OCI-LY7 (cell line): ENCODE measurements around the gene NRG2.

ENCODE experiments used
- EZH2phosphoT487 ChIP-seq: fragments of 200-600 bp; sonication (generic); IDR thresholded peaks from 2 replicates; pipeline ENCODE4 v1.6.1; 2018; ENCODE audit warnings: low read depth, borderline replicate concordance, mild to moderate bottlenecking, mixed run types, antibody characterized with exemption, low read length, moderate library complexity, mixed read lengths
- TF ChIP-seq, protein P1 (sequence below): fragments of 200-600 bp; sonication (generic); conservative IDR thresholded peaks from 2 replicates; pipeline ENCODE4 v1.5.1; 2014; ENCODE audit warnings: mild to moderate bottlenecking, antibody characterized with exemption, low read length, moderate library complexity, mixed read lengths

DNA sequence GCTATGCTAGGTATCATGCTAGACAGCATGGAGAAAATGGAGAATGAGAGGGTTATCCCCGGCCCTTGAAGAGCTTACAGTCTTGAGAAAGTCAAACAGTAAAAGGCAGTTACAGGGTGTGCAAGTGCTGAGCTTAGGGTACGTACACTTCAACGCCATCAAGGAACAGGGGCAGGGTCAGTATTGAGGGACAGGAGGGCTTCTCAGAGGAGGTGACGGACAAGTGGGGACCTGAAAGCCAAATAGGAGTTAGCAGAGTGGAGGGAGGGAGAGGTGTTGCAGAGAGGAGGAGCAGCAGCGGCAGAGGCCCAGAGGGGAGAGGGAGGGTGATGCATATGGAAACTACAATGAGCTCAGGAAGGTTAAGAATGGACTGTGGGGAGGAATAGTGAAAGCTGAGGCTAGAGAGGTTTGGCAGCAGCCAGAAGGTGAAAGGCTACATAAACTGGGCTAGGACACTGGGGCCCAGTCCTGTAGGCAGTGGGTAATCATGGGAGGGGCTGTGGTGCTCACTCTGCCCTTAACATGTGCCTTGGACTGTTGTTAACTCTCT, 88.0 kb downstream of the NRG2 start:
- TF ChIP-seq, protein P1, sequence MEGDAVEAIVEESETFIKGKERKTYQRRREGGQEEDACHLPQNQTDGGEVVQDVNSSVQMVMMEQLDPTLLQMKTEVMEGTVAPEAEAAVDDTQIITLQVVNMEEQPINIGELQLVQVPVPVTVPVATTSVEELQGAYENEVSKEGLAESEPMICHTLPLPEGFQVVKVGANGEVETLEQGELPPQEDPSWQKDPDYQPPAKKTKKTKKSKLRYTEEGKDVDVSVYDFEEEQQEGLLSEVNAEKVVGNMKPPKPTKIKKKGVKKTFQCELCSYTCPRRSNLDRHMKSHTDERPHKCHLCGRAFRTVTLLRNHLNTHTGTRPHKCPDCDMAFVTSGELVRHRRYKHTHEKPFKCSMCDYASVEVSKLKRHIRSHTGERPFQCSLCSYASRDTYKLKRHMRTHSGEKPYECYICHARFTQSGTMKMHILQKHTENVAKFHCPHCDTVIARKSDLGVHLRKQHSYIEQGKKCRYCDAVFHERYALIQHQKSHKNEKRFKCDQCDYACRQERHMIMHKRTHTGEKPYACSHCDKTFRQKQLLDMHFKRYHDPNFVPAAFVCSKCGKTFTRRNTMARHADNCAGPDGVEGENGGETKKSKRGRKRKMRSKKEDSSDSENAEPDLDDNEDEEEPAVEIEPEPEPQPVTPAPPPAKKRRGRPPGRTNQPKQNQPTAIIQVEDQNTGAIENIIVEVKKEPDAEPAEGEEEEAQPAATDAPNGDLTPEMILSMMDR = no peak
- TF ChIP-seq EZH2phosphoT487 = no peak
